Activated CD8-positive, alpha-beta memory T cell treated with anti-CD3 and anti-CD28 coated beads for 4 hours (primary cell): ENCODE results near the gene TXNRD2.

Experiments
- DNase-seq, 2 donors: peaks; one replicate each; pipeline ENCODE4 v3.0.0-alpha.2; 2020; ENCODE audit warnings: low read depth in 2 of 2

The TXNRD2 gene

DNA sequence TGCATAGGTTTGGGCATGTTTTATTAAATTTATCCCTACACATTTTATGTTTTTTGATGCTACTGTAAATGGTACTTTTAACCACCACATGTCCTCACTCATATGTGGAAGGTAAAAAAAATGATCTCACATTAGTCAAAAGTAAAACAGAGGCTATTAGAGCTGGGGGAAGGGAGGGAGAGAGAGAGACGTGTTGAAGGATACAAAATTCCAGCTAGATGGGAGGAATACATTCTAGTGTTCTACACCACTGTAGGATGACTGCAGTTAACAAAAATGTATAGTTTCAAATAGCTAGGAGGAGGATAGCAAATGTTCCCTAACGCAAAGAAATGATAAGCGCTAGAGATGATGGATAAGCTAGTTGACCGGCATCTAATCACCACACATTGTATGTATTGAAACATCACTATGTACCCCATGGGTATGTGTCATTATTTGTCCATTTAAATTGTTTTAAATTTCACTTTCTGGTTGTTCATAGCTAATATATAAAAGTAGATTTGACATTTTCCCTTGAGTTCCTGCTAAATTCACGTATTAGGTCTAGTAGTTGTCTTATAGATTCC is 77.0 kb downstream of the TXNRD2 start:
- no peak for DNase-seq

DNA sequence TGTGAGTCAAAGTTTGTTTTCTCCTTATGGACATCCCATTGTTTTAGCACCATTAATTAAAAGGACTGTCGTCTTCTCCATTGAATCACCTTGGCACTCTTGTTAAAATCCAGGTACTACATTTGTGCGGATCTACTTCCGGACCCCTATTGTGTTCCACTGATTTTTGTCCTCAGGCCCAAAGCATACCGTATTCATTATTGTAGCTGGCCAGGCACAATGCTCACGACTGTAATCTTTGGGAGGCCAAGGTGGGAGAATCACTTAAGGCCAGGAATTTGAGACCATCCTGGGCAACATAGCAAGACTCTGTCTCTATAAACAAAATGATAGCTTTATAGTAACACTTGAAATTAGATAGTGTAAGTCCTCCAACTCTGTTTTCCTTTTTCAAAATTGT is 78.0 kb downstream of the TXNRD2 start:
- no peak for DNase-seq

DNA sequence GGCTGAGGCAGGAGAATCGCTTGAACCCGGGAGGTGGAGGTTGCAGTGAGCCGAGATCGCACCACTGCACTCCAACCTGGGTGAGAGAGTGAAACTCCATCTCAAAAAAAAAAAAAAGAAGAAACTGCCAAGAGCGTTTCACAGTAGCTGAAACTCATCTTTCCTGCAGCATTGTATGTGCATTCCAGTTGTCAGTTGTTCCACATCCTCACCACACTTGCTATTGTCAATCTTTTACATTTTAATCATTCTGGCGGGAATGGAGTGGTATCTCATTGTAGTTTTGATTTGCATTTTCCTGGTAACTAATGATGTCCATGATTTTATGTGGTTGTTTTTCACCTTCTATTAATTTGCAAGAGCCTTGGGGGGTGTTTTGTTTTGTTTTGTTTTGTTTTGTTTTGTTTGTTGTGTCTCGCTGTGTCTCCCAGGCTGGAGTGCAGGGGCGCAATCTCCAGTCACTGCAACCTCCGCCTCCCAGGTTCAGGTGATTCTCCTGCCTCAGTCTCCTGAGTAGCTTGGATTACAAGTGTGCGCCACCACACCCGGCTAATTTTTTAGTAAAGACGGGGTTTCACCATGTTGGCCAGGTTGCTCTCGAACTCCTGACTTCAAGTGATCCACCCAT is 78.9 kb downstream of the TXNRD2 start:
- no peak for DNase-seq

DNA sequence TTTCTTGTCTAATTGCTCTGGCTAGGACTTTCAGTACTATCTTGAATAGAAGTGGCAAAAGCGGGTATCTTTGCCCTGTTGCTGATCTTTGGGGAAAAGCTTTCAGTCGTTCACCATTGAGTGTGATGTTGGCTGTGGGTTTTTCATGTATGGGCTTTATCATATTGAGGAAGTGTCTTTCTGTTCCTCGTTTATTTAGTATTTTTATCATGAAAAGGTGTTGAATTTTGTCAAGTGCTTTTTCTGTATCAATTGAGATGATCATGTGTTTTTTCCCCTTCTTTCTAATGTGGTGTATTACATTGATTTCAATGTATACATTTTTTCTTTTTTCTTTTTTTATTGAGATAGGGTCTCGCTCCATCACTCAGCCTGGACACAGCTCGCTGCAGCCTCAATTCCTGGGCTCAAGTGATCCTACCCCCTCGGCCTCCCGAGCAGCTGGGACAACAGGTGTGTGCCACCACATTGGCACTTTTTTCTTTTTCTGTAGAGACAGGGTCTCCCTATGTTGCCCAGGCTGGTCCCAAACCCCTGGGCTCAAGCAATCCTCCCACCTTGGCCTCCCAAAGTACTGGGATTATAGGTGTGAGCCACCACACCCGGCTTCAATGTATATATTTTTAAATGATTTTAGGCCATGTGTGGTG is 81.6 kb downstream of the TXNRD2 start:
- no peak for DNase-seq

DNA sequence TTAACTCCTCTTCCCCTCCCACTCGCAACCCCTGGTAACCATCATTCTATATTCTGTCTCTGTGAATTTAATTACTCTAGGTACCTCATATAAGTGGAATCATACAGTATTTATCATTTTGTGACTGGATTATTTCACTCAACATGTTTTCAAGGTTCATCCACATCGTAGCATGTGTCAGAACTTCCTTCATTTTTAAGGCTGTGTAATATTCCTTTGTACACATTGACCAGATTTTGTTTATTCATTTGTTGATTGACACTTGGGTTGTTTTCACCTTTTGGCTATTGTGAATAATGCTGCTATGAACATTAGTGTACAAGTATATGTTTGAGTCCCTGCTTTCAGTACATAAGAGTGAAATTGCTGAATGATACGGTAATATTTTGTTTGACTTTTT is 84.2 kb downstream of the TXNRD2 start:
- DNase-seq = no peak

DNA sequence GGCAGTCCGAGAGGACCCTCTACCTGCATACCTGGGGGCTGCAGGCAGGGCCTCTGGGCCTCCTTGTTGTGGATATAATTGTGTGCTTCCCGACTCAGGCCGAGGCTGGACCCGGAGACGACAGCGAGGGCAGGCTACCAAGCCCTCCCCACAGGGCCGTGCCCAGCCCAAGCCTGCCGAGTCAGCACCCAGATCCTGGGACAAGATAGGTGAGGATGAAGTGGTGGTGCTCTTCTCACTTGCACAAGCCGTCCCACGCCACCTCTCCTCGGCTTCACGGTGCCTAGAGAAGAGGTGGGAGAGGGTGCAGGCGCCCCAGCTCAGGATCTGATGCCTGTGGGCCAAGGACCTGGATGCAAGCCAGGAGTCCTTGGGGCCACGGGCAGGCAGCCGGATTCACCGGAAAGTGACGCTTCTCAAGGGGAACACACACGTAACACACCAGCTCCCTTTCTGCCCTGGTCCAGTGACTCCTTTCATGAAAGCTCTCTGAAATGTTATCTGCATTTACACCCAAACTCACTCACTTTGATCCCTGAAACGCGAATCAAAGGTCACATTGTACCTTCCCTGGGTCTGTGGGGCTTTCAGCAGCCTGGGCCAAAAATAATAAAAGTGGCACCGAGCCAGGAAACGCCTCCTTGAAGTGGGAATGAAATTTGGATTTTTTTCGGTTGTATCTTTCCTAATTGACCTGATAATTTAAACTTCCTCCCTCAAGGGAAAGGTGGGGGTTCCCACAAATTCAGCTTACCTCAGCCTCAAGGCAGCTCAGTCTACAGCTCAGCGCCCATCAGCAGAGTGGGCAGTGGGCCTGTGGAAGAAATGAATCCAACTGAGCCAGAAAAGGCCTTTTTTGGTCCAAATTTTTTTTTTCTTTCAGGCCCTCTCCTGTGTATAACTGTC is 85.9 kb downstream of the TXNRD2 start:
- DNase-seq = no peak

DNA sequence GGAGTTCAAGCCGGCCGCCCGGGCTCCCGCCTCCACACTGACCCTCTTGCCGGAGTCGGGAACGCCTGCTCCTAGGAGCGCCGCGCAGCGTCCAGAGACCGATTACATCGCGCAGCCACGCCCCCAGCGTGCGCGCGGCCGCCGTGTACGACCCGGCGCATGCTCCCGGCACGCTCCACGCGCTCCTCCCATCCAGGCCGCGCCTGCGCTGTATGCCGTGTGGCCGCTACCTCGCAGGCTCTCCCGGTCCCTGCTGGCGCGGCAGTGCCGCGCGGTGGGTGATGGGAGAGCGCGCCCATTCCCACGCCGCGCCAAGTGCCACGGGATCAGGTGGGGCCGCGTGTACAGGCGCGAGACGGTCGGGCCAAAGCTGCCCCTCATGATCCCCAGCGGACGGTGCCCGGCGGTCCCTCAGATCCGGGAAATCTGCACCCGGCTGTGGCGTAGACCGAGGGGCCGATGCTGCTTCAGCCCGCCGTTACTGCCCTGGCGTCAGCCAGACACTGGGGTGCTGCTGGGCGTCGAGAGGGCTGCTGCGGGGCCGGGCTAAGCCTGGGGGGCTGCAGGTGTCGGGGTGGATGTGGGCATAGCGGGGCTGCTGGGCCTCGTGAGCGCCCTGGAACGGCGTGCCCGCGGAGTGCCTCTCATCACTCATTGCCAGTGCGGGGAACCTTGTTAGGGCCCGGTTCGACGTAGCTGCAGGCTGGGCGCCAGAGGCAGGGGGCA is 86.7 kb downstream of the TXNRD2 start, which contains the start of the genes GNB1L and RTL10:
Gene GNB1L (minus strand): TSS at position 97 of the 726 bp plus-strand sequence. CDS start 33,519 bp downstream, outside the sequence.
Gene RTL10 (minus strand): TSS at position 97 of the 726 bp plus-strand sequence. CDS start 2,613 bp downstream, outside the sequence.
- DNase-seq = peak; percentile 91 to 92

DNA sequence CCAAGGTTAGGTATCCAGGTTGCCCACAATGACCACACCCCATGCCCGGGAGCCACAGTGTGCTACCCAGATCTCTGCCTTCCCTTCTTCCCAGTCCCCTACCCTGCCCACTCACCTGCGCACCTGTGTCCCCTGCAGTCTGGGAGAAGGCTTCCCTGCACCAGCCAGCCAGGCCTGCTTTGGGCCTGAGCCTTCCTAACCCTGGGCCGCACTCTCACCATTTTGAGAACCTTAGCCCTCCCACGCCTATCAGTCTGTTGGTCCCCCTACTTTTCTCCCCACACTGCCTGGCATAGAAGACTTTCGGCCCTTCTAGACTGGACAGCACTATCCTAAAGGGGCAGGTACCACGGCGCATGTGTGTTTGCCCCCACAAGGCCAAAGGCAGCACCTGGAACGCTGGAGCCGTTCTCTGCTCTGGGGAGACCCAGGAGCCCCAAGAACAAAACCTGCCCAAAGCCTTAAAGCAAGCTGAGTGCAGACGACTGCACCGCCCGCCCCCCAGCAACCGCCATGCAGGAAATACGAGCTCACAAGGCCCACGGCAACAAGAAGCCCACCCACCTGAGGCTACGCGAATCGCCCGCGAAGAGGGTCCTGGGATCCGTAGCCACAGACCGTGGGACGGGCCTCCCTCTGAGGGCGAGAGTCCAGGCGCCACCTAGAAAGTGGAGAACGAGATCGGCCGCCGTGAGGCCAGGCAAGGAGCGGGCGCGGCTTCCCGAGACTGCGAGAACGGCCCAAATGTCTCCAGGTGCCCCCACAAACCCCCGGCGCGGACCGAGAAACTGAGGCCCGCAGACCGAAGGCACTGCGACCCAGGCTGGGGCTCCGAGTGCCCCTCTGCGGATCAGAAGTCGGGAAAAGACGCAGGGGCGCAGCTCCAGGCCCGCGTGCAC is 87.5 kb downstream of the TXNRD2 start:
- DNase-seq = no peak

DNA sequence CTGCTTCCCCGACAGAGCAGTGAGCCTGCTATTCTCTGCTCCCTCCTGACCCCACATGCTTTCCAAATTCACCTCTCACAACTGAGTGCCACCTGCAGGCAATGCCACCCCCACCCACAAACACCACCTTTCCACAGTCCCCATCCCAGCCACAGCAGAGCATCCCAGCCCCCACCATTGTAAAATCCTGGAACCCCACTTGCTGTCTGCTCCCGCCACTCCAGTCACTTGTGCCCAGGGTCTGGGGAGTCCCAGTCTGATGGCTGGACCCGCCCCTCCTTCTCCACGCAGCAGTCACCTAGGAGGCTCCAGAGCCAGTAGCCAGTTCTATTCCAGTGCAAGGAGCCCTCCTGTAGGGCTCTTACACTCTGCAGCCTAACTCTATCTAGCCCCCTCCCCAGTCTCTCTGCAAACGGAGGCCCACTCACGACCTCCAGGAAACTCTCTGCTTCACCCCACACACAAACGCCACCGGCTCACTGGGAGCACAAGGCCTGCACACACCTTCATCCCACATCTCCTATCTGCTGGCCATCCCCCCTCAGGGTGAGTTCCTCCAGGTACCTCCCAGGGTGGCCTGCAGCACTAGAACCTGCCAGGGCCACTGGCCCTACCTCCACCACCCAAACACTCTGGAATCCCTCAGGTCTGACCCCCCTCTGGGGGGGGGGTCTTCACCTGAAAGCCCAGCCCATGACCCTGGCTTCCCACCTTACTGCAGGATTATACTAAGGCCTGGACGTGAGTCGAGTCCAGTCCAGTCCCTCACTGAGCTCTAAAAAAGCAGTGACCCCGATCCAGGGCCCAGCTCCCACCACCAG is 88.3 kb downstream of the TXNRD2 start:
- no peak for DNase-seq

DNA sequence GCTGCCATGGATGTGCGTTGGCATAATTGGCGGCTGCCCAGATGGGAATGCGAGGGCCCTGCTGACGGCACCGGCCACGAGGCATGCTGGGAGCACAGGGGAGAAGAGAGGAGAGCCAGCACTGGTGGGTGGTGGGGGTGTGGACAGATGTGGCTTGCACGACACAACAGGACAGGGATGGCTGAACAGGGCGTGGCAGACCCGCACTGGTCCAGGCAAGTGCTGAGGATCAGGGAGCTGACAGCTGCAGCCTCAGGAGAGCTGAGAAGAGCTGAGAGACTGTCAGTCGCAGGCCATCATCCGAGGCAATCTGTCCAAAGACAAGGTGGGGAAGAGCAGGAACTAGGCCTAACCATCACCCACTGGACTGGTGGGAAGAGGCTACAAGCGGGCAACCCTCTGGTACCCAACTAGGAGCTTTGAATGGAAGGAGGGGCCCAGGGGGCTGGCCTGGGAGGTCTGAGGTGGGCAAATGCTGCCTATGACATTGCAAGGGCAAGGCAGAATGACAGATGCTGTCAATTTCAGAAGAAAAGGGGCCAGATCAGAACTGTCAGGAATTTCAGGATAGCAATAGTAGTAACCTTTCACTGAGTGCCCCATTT is 89.3 kb downstream of the TXNRD2 start:
- DNase-seq = no peak

DNA sequence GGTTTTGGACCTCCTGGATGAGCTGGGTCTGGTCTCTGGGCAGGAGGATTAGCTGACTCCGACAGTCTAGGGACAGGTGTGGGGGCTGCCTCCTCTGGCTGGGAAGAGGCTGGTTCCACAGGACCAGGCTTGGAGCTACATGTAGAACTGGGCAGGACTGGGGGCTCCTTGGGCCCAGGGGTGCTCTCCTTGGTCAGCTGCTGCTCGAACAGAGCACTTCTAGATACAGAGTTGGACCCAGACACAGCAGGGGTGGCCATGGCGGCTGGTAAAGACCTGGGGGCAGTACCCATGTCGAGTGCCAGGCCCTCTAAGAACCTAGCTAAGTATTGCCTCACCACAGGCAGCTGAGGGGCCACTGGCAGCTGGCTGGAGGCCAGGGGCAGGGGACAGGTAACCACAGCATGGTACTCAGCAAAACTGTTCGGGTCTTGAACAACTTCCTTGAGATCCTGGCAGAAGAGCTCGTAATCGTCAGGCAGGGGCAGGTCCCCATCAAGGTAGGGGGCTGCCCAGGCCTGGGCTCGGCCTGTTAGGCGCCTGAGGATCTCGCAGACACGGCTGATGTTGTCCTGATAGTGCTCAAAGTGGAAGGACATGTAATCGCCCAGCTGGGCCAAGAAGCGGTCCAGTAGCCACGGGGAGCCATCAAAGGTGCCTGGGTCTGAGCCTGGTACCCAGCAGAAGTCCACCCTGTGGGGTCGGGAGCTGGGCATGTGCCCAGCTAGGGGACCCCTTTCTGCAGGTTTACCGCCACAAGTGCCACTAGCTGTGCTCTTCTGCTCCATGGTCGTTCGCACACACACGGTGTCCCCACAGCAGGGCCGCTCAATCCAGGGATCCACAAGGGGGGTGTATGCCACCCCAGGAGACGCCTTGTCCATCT is 90.1 kb downstream of the TXNRD2 start:
- no peak for DNase-seq

DNA sequence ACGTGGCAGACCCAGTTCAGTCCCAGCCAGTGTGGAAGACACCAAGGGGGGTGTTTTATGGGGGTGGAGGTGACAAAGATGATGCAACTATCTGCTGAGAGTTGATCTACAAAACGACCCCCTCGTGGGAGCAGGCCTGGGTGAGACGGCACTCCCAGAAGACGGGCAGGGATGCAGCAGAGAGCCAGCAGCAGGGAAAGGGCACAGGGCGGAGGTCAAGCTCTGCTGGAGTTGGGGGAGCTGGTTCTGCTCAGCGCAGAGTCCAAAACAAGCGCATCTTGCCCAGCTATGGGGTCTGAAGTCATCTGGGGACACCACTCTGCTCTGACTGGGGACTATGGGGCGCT is 90.9 kb downstream of the TXNRD2 start:
- DNase-seq = no peak

DNA sequence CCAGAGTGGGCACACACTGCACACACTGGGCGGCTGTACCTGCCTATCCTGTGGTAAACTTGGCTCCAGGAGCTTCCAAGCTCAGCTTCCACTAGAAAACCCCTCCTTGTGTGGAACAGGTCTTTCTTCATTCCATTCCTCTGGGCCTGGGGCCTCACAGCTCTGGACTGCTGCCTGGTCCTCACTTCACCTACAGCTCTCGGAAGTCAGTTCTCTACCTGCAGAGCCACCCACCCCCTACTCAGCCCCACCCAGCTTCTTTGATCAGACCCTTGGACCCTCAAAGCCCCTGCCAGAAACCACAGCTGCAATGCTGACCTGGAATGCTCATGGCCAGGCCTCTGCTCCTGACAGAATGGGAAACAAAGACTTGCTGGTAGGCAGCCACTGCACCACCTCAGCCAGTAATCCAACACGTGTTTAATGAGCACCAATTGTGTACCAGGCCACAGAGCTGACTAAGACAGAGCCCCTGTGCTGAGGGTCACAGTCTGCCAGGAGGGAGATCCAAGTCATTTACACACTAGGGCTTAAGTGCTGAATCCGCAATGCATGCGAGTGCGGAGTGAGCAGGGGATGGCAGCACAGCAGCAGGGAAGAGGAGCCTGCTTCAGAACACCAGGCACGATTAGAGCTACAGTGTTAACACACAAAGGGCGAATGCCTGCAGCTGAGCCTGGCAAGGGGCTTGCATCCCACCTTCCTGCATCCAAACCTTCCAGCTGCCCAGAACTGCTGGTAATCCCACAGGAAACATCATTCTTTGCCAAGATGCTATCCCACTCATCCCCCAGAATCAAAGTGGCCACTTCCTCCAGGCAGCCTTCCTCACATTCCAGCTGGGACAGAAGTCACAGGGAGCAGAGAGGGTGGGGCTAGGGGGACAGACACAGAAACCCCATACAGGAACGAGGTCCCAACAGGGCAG is 91.5 kb downstream of the TXNRD2 start:
- no peak for DNase-seq

DNA sequence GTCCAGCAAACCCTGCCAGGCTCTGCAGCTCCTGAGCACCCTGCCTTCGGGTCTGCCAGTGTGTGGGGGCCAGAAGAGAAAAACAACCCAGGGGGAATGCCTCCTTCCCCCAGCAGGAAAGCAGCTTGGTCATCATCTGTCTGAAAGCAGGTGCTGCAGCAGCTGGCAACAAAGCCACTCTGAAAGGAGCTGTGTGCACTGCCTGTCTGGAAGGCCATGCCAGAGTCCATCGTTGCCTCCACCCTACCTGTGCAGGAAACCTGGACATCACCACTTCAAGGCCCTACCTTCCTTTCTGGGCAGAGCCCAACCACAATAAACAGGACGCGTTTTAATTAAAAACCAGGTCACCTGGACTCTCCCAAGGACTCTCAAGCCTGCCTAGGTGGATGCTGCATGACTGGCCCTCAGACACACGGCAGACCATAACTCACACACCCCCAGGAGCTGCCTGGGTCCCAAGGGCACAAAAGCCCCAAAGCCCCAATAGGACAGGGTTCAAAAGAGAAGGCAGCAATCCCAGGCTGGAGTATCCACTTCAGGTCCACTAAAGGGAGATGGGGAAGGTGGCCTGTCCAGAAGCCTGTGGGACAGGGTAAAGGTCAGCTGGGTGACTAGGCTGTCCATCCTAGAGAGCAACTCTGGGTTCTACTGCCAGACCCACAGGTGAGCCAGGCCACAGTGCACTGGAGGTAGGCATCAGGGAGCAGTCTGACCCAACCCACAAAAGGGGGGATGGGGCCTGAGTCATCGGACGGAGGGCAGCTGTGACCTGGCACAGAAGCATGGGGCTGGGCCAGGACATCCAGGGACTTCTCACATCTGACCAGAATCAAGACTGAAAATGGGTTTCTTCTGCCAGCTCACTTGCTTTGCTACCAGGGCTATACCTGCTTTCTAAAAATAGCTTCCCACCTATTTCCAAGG is 93.1 kb downstream of the TXNRD2 start:
- DNase-seq = no peak

DNA sequence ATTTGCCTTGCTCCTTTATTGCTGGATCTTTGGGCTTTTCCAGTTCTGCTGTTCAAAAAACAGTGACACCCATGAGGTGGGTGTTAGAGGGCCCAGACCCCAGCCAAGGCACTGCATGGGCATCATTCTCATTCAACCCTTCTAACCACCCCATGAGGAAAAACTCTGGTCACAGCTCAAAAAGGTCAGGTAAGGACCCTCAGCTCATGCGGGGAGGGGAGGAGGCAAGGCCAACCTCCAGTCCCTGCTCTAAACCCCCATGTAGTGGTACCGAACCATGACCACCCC is 94.3 kb downstream of the TXNRD2 start:
- no peak for DNase-seq

DNA sequence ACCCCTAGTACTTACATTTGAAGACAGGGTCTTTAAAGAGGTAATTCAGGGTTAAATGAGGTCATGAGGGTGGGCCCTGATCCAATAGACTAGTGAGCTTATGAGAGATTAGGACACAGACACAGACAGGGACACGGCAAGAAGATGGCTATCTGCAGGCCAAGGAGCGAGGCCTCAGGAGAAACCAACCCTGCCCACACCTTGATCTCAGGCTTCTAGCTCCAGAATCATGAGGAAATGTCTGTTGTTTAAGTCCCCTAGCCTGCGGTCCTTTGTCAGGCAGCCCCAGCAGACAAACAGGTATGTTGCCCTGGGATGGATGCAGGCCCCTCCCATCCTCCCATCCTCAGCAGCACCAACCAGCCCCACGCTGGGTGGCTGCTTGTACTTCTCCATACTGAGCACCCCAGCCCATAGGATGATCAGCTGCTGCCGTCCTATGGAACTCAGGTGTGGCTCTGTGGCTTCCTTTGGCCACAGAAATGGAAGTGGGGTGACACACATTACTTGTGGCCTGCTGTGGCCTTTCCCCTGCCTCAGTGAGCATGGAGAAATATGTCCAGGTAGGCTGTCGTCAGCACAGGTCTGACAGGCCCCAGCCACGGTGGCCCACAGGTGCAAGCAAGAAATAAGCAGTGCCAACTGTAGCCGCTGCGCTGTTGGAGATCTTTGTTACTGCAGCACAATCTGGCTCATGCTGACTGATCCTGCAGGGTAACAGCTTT is 94.8 kb downstream of the TXNRD2 start:
- DNase-seq = no peak
